Sigmoid colon (tissue), 4 donors: ENCODE results near the gene PTPRD.

Experiments
- EP300 ChIP-seq, 4 donors: sonication (generic); formaldehyde crosslinking; IDR thresholded peaks; one replicate each; pipeline ENCODE4 v1.6.1; 2017; ENCODE audit warnings: antibody characterized with exemption in 4 of 4
- POLR2A ChIP-seq, 2 donors: fragments of 450-650 bp; IDR thresholded peaks; one replicate each; pipeline ENCODE4 v1.6.1; 2016; ENCODE audit warnings: antibody characterized with exemption in 2 of 2, mild to moderate bottlenecking in 2 of 2, moderate library complexity in 2 of 2
- TF ChIP-seq, protein P1 (sequence below), 4 experiments: fragments of 450-650 bp in 3 of 4; fragments of 200-600 bp in 1 of 4; IDR thresholded peaks; one replicate each; pipeline ENCODE4 v1.5.1; 2016 to 2019; ENCODE audit warnings: antibody characterized with exemption in 4 of 4, mild to moderate bottlenecking in 3 of 4, moderate library complexity in 2 of 4

DNA sequence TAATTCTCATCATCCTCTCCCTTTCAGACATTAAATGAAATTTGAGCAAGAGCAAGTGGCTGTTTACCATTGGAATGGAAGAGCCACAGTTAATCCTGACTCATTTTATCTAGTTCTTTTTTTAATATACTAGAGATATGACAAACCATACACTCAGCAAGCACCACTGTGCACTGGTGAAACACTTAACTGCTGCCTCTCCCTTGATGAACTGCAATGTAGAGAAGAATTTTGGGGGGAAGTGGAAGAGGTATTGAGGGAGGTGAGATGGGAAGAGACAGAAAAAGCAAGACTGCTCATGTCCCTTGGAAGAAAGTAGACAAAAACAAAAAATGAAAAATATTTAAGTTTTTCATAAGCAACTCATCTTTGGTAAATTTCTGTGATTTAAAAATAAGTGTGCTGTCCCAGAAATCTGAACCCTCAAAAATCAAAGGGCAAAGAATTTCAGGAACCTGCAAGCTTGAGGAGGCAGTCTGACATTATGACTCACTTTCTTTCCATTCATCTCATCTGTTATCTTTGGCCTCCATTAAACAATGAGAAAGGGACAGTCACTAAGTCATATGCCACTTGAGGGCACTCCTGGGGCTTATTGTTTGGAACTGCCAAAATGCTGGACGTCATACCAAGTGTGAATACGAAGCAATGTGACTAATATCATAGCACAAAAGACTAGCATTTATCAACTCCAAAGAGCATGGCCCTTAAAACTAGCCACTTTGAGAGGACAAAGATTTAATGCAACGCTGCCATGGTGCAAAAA is 2246.5 kb downstream of the PTPRD start:
- TF ChIP-seq, protein P1, sequence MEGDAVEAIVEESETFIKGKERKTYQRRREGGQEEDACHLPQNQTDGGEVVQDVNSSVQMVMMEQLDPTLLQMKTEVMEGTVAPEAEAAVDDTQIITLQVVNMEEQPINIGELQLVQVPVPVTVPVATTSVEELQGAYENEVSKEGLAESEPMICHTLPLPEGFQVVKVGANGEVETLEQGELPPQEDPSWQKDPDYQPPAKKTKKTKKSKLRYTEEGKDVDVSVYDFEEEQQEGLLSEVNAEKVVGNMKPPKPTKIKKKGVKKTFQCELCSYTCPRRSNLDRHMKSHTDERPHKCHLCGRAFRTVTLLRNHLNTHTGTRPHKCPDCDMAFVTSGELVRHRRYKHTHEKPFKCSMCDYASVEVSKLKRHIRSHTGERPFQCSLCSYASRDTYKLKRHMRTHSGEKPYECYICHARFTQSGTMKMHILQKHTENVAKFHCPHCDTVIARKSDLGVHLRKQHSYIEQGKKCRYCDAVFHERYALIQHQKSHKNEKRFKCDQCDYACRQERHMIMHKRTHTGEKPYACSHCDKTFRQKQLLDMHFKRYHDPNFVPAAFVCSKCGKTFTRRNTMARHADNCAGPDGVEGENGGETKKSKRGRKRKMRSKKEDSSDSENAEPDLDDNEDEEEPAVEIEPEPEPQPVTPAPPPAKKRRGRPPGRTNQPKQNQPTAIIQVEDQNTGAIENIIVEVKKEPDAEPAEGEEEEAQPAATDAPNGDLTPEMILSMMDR (IDR thresholded peaks at IDR 0.05): no peak
- TF ChIP-seq POLR2A (IDR thresholded peaks at IDR 0.05) (no peak), EP300 (IDR thresholded peaks at IDR 0.05) (no peak)
